Measurements from ENCODE around the gene DENND1B.

Gene DENND1B

DNA sequence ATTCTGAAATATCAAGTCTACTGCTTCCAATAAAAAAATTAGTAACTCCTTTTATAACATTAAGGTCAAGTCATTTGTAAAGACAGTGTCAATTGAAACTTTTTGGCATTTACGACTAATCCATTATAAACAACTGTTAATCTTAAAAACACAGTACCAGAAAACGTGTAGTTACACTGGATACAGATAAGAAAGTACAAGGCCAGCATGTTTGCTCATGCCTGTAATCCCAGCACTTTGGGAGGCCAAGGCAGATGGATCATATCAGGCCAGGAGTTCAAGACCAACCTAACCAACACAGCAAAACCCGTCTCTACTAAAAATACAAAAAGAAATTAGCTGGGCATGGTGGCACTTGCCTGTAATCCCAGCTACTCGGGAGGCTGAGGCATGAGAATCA, 29.4 kb downstream of the DENND1B start:
- no peak overlapping the region for H3K27ac Mint-ChIP-seq
- no peaks in the 10 kb centered on the region for H3K9me3 Mint-ChIP-seq
- peaks cover 47% of the 10 kb centered on the region for H3K36me3 Mint-ChIP-seq (ENCODE audit: low read depth)
- no peaks in the 10 kb centered on the region for H3K27me3 Mint-ChIP-seq
- no peak overlapping the region for H3K4me3 Mint-ChIP-seq
- intact Hi-C loops (cut with micrococcal nuclease): loop anchor here (10.0 kb wide), 1 partner anchor 51 kb away; no protein-coding TSS in a partner anchor
- H3K4me1 Mint-ChIP-seq (ENCODE audit: low read depth): peaks cover 26% of the 10 kb centered on the region

DNA sequence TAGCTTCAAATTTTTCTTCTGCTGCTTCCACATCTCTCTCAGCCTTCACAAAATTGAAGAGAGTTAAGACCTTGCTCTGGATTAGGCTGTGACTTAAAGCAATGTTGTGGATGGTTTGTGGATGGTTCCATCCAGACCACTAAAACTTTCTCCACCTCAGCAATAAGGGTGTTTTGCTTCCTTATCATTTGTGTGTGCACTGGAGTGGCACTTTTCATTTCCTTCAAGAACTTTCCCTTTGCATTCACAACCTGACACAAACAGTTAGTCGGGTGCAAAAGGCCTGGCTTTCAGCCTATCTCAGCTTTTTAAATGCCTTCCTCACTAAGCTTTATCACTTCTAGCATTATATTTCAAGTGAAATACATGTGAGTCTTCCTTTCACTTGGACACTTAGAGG, 30.3 kb downstream of the DENND1B start:
- no peak overlapping the region for H3K27ac Mint-ChIP-seq
- H3K36me3 Mint-ChIP-seq (ENCODE audit: low read depth): peaks cover 43% of the 10 kb centered on the region
- peaks cover 21% of the 10 kb centered on the region for H3K4me1 Mint-ChIP-seq (ENCODE audit: low read depth)
- no peak overlapping the region for H3K4me3 Mint-ChIP-seq
- no peaks in the 10 kb centered on the region for H3K9me3 Mint-ChIP-seq
- intact Hi-C loops (cut with micrococcal nuclease): loop anchor here (10.0 kb wide), 1 partner anchor 50 kb away; no protein-coding TSS in a partner anchor
- no peaks in the 10 kb centered on the region for H3K27me3 Mint-ChIP-seq

DNA sequence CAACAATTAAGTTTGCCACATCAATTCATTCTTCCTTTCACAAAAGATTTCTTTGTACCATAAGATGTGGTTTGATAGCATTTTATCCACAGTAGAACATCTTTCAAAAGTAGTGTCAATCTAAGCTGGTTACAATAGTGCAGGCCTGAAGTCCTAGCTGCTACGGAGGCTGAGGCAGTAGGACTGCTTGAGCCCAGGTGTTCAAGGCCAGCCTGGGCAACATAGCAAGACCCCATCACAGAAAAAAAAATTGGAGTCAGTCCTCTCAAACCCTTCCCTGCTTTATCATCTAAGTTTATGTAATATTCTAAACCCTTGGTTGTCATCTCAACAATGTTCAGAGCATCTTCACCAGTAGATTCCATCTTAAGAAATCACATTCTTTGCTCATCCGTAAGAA, 31.7 kb downstream of the DENND1B start:
- Mint-ChIP-seq H3K36me3 (ENCODE audit: low read depth) (peaks cover 39% of the 10 kb centered on the region), H3K4me1 (ENCODE audit: low read depth) (peaks cover 33% of the 10 kb centered on the region), H3K9me3 (no peaks in the 10 kb centered on the region), H3K27ac (no peak overlapping the region), H3K4me3 (no peak overlapping the region), H3K27me3 (no peaks in the 10 kb centered on the region)
- intact Hi-C loops (cut with micrococcal nuclease): loop anchor here (10.0 kb wide), 1 partner anchor 49 kb away; no protein-coding TSS in a partner anchor

DNA sequence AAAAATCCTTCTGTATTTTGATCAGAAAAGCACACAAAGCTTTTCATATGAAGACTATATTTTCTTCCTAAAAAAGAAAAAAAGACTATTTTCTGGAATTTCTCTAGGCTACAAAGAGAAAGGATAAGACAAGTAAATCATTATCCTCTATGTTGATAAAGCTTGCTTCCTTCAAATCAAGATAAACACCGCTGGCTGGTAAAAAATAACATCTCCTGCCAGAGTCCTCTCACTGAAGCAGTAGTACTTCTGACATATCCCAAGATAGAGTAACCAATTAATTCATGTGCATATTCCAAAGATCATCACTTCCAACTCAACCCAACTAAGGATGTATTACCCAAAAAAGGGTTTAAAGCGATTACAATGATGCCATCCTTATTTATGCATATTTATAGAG, 34.3 kb downstream of the DENND1B start:
- Mint-ChIP-seq H3K27ac (no peak overlapping the region), H3K36me3 (ENCODE audit: low read depth) (peaks cover 20% of the 10 kb centered on the region), H3K4me1 (ENCODE audit: low read depth) (peaks cover 51% of the 10 kb centered on the region), H3K27me3 (no peaks in the 10 kb centered on the region), H3K9me3 (no peaks in the 10 kb centered on the region), H3K4me3 (no peak overlapping the region)
- intact Hi-C loops (cut with micrococcal nuclease): loop anchor here (10.0 kb wide), 1 partner anchor 46 kb away; no protein-coding TSS in a partner anchor

DNA sequence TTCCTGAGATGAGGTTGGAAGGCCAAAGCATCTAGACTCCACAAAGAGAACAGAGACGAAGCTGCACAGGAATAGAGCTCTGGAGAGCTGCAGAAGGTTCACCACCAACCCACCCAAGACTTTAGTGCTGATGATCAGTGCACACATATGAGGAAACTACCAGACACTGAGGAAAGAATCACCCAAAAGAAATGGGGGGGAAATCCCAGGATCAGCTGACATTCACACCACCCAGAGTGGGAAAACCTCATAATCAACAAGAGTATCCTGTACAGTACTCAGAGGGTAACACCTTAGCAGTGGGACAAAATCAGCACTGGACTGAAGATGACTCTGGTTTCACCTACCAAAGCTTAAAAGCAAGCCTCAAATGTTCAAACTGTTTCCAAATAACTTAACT, 36.4 kb downstream of the DENND1B start:
- H3K27ac Mint-ChIP-seq: no peak overlapping the region

GRCh38 chr1:197737916-197738315, 37.4 kb downstream of the DENND1B start:
- H3K4me1 Mint-ChIP-seq (ENCODE audit: low read depth): peaks cover 46% of the 10 kb centered on the region
- H3K27ac Mint-ChIP-seq: no peak overlapping the region
- no peaks in the 10 kb centered on the region for H3K27me3 Mint-ChIP-seq
- no peak overlapping the region for H3K4me3 Mint-ChIP-seq
- intact Hi-C loops (cut with micrococcal nuclease): loop anchor here (5.0 kb wide), 1 partner anchor 34 kb away; no protein-coding TSS in a partner anchor
- no peaks in the 10 kb centered on the region for H3K9me3 Mint-ChIP-seq
- peaks cover 19% of the 10 kb centered on the region for H3K36me3 Mint-ChIP-seq (ENCODE audit: low read depth)

More for the DNA sequence above, 36.4 kb downstream of the DENND1B start:
- no peak overlapping the region for H3K4me3 Mint-ChIP-seq
- intact Hi-C loops (cut with micrococcal nuclease): loop anchor here (5.0 kb wide), 1 partner anchor 33 kb away; no protein-coding TSS in a partner anchor
- peaks cover 43% of the 10 kb centered on the region for H3K4me1 Mint-ChIP-seq (ENCODE audit: low read depth)
- H3K36me3 Mint-ChIP-seq (ENCODE audit: low read depth): peaks cover 17% of the 10 kb centered on the region
- no peaks in the 10 kb centered on the region for H3K27me3 Mint-ChIP-seq
- H3K9me3 Mint-ChIP-seq: no peaks in the 10 kb centered on the region

DNA sequence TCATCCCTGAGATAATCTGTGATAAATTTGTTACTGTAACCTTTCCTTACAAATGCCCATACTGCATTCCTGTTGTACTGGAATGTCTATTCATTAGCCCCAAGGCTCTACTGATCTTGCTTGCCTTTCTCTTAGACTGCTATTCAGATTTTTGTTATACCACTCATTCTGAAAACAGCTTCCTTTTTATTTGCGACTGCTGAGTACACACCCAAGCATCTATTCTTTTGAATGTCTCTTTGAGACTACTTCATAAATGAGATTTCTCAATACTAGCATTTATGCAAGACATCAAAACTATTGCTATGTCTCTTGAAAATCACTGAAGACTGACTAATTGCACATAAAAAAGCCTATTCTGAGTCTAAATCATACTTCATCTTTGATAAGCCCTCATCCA, 38.6 kb downstream of the DENND1B start:
- Mint-ChIP-seq H3K4me1 (ENCODE audit: low read depth) (peaks cover 49% of the 10 kb centered on the region), H3K27me3 (no peaks in the 10 kb centered on the region), H3K9me3 (no peaks in the 10 kb centered on the region), H3K27ac (no peak overlapping the region), H3K36me3 (ENCODE audit: low read depth) (peaks cover 23% of the 10 kb centered on the region), H3K4me3 (no peak overlapping the region)
- intact Hi-C loops (cut with micrococcal nuclease): loop anchor here (5.0 kb wide), 1 partner anchor 36 kb away; no protein-coding TSS in a partner anchor

DNA sequence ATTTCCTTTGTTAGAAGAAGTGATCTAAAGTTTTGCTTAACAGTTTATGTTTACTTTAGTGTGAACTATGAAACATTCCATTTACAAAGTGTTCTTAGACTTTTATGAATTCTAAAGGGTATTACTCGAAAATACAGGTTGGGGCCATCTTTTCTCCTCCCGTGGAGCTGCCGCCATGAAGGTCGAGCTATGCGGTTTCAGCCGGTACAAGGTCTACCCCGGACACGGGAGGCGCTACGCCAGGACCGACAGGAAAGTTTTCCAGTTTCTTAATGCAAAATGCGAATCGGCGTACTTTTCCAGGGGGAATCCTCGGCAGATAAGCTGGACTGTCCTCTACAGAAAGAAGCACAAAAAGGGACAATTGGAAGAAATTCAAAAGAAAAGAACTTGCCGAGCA, 39.8 kb downstream of the DENND1B start:
- intact Hi-C loops (cut with micrococcal nuclease): loop anchor here (5.0 kb wide), 1 partner anchor 37 kb away; no protein-coding TSS in a partner anchor
- Mint-ChIP-seq H3K4me1 (ENCODE audit: low read depth) (peaks cover 49% of the 10 kb centered on the region), H3K4me3 (no peak overlapping the region), H3K27ac (no peak overlapping the region), H3K9me3 (no peaks in the 10 kb centered on the region), H3K36me3 (ENCODE audit: low read depth) (peaks cover 32% of the 10 kb centered on the region), H3K27me3 (no peaks in the 10 kb centered on the region)

GRCh38 chr1:197733324-197733723, 42.0 kb downstream of the DENND1B start:
- H3K27me3 Mint-ChIP-seq: no peaks in the 10 kb centered on the region
- intact Hi-C loops (cut with micrococcal nuclease): no loop called here

DNA sequence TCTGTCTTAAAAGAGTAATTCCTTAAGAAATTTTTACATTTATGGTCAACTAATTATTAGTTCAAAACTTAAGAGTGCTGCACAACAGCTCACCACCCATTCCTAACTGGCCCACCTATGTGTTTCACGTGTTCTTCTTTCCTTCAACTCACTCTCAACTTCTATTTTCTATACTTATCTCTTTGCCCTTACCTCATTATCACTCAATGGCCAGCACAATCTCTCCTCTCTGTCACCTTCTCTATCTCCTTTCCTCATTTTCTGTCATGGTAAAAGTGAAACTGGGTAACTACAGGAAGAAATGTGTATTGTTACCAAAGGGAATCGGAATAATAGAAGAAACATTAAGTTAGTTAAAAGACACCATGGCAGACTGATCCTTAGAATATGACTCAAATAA, 43.1 kb downstream of the DENND1B start:
- no peak overlapping the region for H3K27ac Mint-ChIP-seq
- peaks cover 15% of the 10 kb centered on the region for H3K9me3 Mint-ChIP-seq
- intact Hi-C loops (cut with micrococcal nuclease): no loop called here
- no peaks in the 10 kb centered on the region for H3K27me3 Mint-ChIP-seq
- H3K4me1 Mint-ChIP-seq (ENCODE audit: low read depth): peaks cover 34% of the 10 kb centered on the region
- no peak overlapping the region for H3K4me3 Mint-ChIP-seq
- H3K36me3 Mint-ChIP-seq (ENCODE audit: low read depth): peaks cover 52% of the 10 kb centered on the region

More at GRCh38 chr1:197733324-197733723, 42.0 kb downstream of the DENND1B start:
- peaks cover 7% of the 10 kb centered on the region for H3K9me3 Mint-ChIP-seq
- no peak overlapping the region for H3K4me3 Mint-ChIP-seq
- no peak overlapping the region for H3K27ac Mint-ChIP-seq
- peaks cover 41% of the 10 kb centered on the region for H3K36me3 Mint-ChIP-seq (ENCODE audit: low read depth)
- H3K4me1 Mint-ChIP-seq (ENCODE audit: low read depth): peaks cover 40% of the 10 kb centered on the region

- intact Hi-C loops (cut with micrococcal nuclease): no loop called here
- Mint-ChIP-seq H3K4me1 (ENCODE audit: low read depth) (peaks cover 26% of the 10 kb centered on the region), H3K36me3 (ENCODE audit: low read depth) (peaks cover 59% of the 10 kb centered on the region), H3K9me3 (peaks cover 18% of the 10 kb centered on the region), H3K27me3 (no peaks in the 10 kb centered on the region), H3K4me3 (no peak overlapping the region), H3K27ac (no peak overlapping the region)
Measured at GRCh38 chr1:197731449-197731848, 43.8 kb downstream of the DENND1B start.

DNA sequence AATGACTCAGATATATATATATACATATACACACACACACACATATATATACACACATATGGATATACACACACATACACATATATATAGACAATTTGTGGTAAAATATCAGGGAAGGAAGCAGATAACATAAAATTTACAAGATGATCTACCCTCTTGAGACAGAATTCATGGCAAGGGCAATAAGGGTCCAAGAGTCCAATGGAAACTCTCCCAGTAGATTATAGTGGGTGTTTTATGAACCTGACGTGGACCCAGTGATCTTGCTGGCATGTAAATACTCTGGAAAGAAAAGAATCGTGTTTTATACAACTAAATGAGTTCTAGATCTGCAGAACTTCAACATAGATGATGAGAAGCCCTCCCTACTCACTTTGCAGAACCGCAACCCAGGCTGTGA, 49.3 kb downstream of the DENND1B start:
- intact Hi-C loops (cut with micrococcal nuclease): no loop called here
- Mint-ChIP-seq H3K36me3 (ENCODE audit: low read depth) (peaks cover 58% of the 10 kb centered on the region), H3K27ac (no peak overlapping the region), H3K9me3 (peaks cover 37% of the 10 kb centered on the region), H3K27me3 (no peaks in the 10 kb centered on the region), H3K4me3 (no peak overlapping the region), H3K4me1 (ENCODE audit: low read depth) (peaks cover 10% of the 10 kb centered on the region)

GRCh38 chr1:197725044-197725443, 50.2 kb downstream of the DENND1B start:
- no peaks in the 10 kb centered on the region for H3K27me3 Mint-ChIP-seq
- H3K9me3 Mint-ChIP-seq: peaks cover 37% of the 10 kb centered on the region
- intact Hi-C loops (cut with micrococcal nuclease): no loop called here
- peaks cover 10% of the 10 kb centered on the region for H3K4me1 Mint-ChIP-seq (ENCODE audit: low read depth)
- H3K36me3 Mint-ChIP-seq (ENCODE audit: low read depth): peaks cover 54% of the 10 kb centered on the region
- H3K27ac Mint-ChIP-seq: no peak overlapping the region
- no peak overlapping the region for H3K4me3 Mint-ChIP-seq

DNA sequence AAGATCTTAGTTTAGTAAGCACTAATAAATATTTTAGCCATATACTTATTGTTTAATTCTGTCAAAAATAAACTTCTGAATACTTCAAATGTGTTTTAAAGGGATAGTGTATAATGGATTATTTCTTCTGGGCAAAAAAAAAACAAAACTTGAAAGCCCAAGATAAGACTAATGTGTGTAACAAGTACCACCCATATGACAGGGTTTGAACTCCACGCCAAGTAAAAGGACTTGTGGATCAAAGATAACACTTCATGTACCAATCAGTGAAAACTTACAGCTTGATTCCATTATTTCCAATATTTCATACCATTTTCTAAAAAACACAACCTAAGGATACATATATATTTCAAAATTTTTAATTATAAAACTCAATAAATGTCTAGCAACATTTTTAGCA, 59.5 kb downstream of the DENND1B start:
- H3K36me3 Mint-ChIP-seq (ENCODE audit: low read depth): no peaks in the 10 kb centered on the region
- intact Hi-C loops (cut with micrococcal nuclease): no loop called here
- H3K4me1 Mint-ChIP-seq (ENCODE audit: low read depth): peaks cover 11% of the 10 kb centered on the region
- H3K4me3 Mint-ChIP-seq: no peak overlapping the region
- H3K27ac Mint-ChIP-seq: no peak overlapping the region
- no peaks in the 10 kb centered on the region for H3K9me3 Mint-ChIP-seq
- no peaks in the 10 kb centered on the region for H3K27me3 Mint-ChIP-seq

GRCh38 chr1:197706601-197707000, 68.7 kb downstream of the DENND1B start:
- H3K27me3 Mint-ChIP-seq: no peaks in the 10 kb centered on the region

More at GRCh38 chr1:197706601-197707000, 68.7 kb downstream of the DENND1B start:
- peaks cover 18% of the 10 kb centered on the region for H3K36me3 Mint-ChIP-seq (ENCODE audit: low read depth)
- H3K27ac Mint-ChIP-seq: peak overlapping the region; percentile 58
- H3K4me3 Mint-ChIP-seq: no peak overlapping the region
- peaks cover 8% of the 10 kb centered on the region for H3K9me3 Mint-ChIP-seq
- intact Hi-C loops (cut with micrococcal nuclease): no loop called here
- H3K4me1 Mint-ChIP-seq (ENCODE audit: low read depth): peaks cover 12% of the 10 kb centered on the region
